Uterus (tissue), 2 donors: ENCODE results near the gene DNAH1.

Experiments used
- POLR2A ChIP-seq, 2 donors: fragments of 450-650 bp; IDR thresholded peaks; one replicate each; pipeline ENCODE4 v1.6.1; 2016; ENCODE audit warnings: antibody characterized with exemption in 2 of 2, mild to moderate bottlenecking in 1 of 2, moderate library complexity in 1 of 2
- TF ChIP-seq, protein P1 (sequence below), 4 experiments: fragments of 200-600 bp in 2 of 4; fragments of 450-650 bp in 2 of 4; sonication (generic) in 2 of 4; IDR thresholded peaks; one replicate each; pipeline ENCODE4 v1.5.1; 2016 to 2019; ENCODE audit warnings: antibody characterized with exemption in 4 of 4, mild to moderate bottlenecking in 2 of 4, moderate library complexity in 1 of 4

DNA sequence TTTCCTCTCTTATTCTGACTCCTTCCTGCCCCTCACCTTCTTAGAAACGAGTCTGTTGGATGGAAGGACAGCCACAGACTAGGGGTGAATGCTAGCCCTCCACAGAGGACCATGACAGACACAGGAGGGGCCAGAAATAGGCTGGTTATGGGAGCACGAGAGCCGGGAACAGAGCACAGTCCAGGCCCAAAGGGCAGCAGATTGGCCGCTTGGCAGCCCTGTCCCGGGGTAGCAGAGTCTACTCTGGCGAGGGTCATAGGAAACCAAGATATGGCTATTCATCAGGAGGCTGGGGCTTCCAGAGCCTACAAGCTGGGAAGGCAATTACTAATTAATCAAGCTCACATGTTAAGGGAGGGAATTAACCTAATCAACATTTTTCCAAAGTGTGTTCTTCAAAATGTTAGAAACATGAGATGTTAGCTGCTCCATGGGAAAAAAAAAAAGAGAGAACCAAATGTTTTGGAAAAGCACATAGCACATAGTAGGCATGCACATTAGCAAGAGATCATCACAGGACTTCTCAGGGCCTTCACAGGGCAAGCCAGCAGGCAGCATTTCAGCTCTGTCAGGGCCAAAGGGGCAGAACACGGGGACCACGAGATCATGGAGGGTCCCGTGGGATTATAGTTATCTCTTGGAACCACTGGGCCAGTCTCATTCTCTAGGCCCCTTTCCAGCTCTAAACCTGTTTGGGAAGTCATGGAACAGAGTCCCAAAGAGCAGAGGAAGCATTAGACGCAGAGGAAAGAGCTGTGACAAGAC lies 115.5 kb downstream of the DNAH1 start:
- no peak for TF ChIP-seq POLR2A (IDR thresholded peaks at IDR 0.05)
- TF ChIP-seq, protein P1, sequence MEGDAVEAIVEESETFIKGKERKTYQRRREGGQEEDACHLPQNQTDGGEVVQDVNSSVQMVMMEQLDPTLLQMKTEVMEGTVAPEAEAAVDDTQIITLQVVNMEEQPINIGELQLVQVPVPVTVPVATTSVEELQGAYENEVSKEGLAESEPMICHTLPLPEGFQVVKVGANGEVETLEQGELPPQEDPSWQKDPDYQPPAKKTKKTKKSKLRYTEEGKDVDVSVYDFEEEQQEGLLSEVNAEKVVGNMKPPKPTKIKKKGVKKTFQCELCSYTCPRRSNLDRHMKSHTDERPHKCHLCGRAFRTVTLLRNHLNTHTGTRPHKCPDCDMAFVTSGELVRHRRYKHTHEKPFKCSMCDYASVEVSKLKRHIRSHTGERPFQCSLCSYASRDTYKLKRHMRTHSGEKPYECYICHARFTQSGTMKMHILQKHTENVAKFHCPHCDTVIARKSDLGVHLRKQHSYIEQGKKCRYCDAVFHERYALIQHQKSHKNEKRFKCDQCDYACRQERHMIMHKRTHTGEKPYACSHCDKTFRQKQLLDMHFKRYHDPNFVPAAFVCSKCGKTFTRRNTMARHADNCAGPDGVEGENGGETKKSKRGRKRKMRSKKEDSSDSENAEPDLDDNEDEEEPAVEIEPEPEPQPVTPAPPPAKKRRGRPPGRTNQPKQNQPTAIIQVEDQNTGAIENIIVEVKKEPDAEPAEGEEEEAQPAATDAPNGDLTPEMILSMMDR (IDR thresholded peaks at IDR 0.05): no peak
